Measurements from ENCODE around the gene G2E3.

Gene G2E3

DNA sequence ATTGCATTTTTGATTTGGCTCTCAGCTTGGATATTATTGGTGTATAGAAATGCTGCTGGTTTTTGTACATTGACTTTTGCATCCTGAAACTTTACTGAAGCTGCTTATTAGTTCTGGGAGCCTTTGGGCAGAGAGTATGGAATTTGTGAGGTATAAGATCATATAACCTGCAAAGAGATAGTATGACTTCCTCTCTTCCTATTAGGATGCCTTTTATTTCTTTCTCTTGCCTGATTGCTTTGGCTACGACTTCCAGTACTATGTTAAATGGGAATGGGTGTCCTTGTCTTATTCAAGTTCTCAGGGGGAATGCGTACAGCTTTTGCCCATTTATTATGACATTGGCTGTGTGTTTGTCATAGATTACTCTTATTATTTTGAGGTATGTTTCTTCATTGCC lies 86.6 kb downstream of the G2E3 start:
- FAIRE-seq (peak; percentile 28), DNase-seq (ENCODE audit: insufficient read length, low spot score) (no peak)

DNA sequence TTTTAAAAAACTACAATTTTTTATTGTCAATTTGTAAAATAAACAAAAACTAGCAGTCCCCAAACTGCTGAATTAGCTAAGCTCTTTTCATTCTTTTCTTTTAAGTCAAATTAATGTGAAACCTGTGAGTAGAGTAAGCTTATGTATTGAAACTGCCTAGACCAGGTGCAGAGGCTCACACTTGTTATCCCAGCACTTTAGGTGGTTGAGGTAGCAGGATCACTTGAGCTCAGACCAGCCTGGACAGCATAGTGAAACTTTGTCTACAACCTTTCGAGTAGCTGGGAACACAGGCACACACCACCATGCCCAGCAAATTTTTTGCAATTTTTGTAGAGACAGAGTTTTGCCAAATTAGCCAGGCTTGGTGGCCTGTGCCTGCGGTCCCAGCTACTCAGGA lies 89.5 kb downstream of the G2E3 start:
- DNase-seq (ENCODE audit: insufficient read length, low spot score) (no peak), FAIRE-seq (peak; percentile 38)

DNA sequence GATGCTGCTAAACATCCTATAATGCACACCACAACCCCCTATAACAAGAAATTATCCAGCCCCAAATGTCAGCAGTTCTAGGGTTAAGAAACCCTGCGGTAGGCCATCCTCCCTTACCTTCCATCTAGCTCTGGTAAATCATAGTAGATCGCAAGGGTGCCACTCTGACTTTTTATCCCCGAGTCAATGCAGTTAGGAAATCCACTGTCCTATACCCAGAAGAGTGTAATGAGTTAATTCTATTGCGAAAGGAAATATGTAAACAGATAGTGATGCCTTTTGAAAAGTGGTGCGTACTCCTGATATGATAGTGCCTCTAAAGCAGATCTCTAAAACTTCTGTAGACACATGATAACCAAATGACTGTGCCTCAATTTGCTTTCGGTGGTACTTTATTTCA lies 93.0 kb downstream of the G2E3 start:
- no peak for DNase-seq (ENCODE audit: insufficient read length, low spot score)
- FAIRE-seq = peak; percentile 83

DNA sequence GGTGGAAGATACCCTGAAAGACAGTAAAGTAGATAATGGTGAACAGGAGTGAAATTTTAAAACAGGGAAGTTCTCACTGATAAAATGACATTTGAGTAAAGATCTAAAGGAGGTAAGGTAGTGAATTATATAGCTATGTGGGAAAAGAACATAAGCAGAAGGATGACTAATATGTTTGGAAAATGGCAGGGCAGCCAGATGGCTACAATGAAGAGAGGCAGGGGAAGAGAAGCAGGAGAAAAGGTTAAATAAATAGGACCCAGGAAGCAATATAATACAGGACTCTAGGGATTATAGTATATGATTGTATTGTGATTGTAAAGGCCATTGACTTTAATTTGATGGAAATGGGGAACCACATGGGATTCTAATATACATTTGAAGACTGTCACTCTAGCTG lies 96.2 kb downstream of the G2E3 start:
- no peak for DNase-seq (ENCODE audit: insufficient read length, low spot score)
- FAIRE-seq = peak; percentile 31

DNA sequence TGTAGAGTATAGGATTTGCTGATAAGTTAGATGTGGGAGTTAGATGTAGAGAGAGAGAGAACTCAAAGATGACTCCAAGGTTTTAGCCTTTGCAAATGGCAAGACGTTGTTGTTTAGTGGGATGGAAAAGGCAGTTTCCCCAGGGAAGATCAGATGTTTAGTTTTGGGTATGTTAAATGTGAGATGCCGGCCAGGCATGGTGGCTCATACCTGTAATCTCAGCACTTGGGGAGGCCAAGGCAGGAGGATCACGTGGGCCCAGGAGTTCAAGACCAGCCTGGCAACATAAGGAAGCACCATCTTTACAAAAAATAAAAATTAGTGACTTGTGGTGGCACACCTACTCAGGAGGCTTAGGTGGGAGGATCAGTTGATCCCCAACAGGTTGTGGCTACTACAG lies 96.7 kb downstream of the G2E3 start:
- DNase-seq (ENCODE audit: insufficient read length, low spot score) = no peak
- no peak for FAIRE-seq

DNA sequence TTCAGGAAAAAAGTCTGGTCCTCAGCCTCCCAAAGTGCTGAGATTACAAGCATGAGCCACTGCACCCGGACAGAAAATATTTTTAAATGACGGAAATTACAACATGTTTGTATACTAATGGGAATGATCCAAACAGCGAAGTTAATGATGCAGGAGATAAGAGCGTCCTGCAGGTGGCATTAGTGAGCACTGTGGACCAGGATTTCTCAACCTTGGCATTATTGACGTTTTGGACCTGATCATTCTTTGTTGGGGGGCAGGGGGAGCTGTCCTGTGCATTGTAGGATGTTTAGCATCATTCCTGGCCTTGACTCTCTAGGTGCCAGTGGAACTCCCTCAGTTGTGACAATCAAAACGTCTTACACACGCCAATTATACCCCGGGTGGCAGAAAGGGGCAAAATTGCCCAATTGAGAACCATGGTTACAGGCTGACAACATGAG lies 97.3 kb downstream of the G2E3 start:
- FAIRE-seq (peak; percentile 96), DNase-seq (ENCODE audit: insufficient read length, low spot score) (peak; percentile 58)

DNA sequence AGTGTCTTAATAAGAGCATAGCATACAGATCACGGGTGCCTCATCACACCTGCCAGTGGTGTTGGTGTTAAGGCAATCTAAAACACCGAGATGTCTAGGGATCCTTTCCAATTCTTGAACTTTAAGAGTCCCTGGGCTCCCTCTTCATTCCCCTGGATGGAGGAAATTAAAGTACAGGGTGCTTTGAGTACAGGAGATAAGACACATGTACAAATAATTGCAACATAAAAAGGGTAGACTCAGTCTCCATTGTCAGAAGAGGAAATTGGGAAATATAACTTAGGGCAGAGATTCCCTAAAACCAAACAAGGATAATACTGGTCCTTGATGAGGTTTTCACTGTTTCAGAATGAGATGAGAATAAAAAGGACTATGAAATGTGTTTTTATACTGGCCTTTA lies 98.1 kb downstream of the G2E3 start:
- FAIRE-seq (peak; percentile 40), DNase-seq (ENCODE audit: insufficient read length, low spot score) (no peak)

DNA sequence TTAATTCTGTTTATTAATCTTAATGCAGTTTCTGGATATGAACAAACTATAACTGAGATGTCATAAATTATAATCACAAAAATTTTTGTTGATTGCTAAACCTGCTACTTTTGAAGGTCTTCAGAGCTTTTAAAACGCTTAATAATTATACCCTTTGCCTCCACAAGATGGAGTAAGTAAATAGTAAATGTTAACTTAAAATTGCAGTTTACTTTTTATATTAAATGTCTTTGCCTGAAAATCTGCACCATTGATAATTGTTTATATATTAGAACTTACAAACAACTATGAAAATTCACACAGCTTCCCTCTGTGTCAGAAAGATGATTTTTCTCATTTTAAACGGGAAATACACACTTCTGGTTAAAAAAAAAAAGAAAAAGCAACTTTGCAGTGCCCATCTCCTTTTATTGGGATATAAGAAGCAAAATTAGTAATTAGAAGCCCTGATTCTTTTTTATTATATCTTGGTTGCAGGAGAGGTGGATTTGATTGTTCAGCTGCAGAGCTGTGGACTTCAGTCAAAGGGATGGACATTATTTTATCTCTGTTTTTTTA lies 98.7 kb downstream of the G2E3 start:
- no peak for DNase-seq (ENCODE audit: insufficient read length, low spot score)
- no peak for FAIRE-seq

DNA sequence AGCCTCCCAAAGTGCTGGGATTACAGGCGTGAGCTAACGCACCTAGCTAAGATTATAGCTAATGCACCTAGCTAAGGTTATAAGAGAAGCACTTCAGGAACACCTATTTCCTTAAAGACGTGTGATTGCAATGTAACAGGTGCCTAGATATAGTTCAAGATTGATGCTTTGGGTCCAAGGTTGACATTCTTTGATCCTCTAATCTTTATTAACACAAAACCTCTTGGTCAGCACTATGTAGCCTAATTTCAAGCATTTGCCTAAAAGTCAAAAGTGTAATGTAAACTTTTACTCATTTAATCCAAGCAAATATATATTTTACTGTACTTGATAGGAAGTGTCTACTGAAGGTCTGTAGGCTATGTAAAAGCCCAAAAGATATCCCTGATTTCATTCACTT lies 99.7 kb downstream of the G2E3 start:
- FAIRE-seq (peak; percentile 44), DNase-seq (ENCODE audit: insufficient read length, low spot score) (no peak)

DNA sequence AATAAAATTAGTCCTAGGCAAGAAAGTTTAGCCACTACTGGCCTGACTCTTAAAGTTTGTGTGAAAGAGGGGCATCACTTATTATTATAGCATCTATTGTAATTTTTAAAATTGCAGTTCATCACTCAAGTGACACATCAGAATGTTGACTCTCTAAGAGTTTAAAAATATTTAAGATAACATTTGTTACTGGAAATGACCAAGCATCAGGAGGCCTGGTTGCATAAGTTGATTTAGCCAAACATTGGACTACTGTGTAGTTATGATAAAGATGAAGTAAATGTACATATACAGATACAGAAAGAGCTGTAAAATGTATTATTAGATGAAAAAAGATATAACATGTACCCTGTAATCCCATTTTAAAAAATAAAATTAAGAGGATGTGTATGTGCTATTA lies 110.6 kb downstream of the G2E3 start:
- DNase-seq (ENCODE audit: insufficient read length, low spot score) (no peak), FAIRE-seq (no peak)
